ENCODE data around the gene C4orf17.
"Not testable (repeated sequence)": the region's sequence is repeated elsewhere in the genome, so short reads cannot be mapped to it uniquely, and the experiment has no call there.

Gene C4orf17

DNA sequence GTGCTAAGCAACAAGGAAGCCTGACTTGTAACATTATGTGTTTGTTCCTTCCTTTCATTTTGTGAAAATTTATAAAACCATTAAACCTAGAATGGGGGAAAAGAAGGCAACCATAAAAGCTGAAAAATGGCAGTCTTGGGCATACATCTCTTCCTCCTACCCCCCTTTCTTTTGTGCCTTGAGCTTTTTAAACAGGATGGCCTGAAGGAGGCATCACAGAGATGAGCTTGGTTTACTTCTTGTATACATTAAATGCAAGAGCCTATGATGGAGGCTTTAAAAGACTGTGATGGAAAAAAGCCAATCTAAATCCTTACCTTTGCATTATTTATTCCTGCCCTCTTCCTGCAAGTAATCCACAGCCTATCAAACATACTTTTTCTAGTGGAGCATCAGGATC, 39.5 kb upstream of the C4orf17 start:
- ChIA-PET CTCF (interaction anchor here (0.6 to 2.0 kb wide), 2 partner anchors 8 to 414 kb away, joined by 4 to 11 read pairs; no protein-coding TSS in a partner anchor), POLR2A (ENCODE audit: low non-redundant PET) (no interaction called here)
- TF ChIP-seq, protein P1, sequence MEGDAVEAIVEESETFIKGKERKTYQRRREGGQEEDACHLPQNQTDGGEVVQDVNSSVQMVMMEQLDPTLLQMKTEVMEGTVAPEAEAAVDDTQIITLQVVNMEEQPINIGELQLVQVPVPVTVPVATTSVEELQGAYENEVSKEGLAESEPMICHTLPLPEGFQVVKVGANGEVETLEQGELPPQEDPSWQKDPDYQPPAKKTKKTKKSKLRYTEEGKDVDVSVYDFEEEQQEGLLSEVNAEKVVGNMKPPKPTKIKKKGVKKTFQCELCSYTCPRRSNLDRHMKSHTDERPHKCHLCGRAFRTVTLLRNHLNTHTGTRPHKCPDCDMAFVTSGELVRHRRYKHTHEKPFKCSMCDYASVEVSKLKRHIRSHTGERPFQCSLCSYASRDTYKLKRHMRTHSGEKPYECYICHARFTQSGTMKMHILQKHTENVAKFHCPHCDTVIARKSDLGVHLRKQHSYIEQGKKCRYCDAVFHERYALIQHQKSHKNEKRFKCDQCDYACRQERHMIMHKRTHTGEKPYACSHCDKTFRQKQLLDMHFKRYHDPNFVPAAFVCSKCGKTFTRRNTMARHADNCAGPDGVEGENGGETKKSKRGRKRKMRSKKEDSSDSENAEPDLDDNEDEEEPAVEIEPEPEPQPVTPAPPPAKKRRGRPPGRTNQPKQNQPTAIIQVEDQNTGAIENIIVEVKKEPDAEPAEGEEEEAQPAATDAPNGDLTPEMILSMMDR (conservative IDR thresholded peaks at IDR 0.05; ENCODE audit: low read depth): no peak

DNA sequence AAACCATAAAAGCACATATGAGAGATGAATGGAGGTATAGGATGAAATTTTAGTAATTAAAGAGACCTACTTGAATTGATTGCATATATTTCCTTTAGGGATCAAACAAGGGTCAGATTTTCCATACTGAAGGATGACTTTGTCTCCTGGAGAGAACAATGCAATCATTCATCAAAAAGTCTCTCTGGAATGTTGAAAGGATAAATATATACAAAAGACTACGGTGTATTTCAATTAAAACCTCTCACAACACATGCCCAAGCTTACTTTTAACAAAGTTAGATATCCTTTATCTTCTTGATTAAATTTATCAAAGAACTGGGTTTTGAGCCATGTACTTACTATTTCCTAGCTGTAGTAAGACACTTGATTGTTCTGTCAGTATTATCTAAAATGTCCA, 38.9 kb upstream of the C4orf17 start:
- no peak overlapping the region for H3K27ac ChIP-seq
- POLR2A ChIA-PET (ENCODE audit: low non-redundant PET): no interaction called here
- DNase-seq (ENCODE audit: low spot score): no peak
- TF ChIP-seq, protein P1 (conservative IDR thresholded peaks at IDR 0.05; ENCODE audit: low read depth): no peak
- CTCF ChIA-PET: interaction anchor here (0.6 to 2.0 kb wide), 2 partner anchors 9 to 413 kb away, joined by 4 to 11 read pairs; no protein-coding TSS in a partner anchor

More for the DNA sequence above, 39.5 kb upstream of the C4orf17 start:
- DNase-seq (ENCODE audit: low spot score): no peak
- no peak overlapping the region for H3K27ac ChIP-seq

DNA sequence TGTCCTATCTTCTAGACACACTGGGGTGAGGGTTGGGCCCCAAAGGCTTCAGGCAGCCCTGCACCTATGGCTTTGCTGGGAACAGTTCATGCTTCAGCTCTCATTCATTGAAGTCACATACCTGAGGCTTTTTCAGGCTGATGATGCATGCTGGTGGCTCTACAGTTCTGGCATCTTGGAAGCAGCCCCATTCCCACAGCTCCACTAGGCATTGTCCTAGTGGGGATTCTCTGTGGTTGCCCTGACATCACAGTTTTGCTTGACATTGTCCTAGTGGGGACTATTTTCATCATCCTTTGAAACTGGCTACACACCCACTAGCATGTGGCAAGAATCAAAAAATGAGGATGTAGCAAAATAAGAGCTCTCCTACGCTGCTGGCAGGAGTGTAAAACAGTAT, 37.7 kb upstream of the C4orf17 start:
- H3K27ac ChIP-seq: no peak overlapping the region
- ChIA-PET CTCF (no interaction called here), POLR2A (ENCODE audit: low non-redundant PET) (no interaction called here)
- TF ChIP-seq, protein P1 (conservative IDR thresholded peaks at IDR 0.05; ENCODE audit: low read depth): no peak
- no peak for DNase-seq (ENCODE audit: low spot score)

DNA sequence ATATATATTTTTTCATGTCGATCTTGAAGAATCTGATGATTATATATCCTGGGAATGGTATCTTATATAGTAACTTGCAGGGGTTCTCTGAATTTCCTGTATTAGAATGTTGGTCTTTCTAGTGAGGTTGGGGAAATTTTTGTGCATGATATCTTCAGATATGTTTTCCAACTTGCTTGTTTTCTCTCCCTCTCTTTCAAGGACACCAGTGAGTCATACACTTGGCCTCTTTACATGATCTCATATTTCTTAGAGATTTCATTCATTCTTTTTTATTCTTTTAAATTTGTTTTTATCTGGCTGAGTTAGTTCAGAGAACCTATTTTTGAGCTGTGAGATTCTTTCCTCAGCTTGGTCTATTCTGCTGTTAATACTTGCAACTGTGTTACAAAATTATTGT, 27.2 kb upstream of the C4orf17 start:
- TF ChIP-seq, protein P1 (conservative IDR thresholded peaks at IDR 0.05; ENCODE audit: low read depth): no peak
- no peak for DNase-seq (ENCODE audit: low spot score)
- ChIA-PET CTCF (no interaction called here), POLR2A (ENCODE audit: low non-redundant PET) (no interaction called here)
- no peak overlapping the region for H3K27ac ChIP-seq

DNA sequence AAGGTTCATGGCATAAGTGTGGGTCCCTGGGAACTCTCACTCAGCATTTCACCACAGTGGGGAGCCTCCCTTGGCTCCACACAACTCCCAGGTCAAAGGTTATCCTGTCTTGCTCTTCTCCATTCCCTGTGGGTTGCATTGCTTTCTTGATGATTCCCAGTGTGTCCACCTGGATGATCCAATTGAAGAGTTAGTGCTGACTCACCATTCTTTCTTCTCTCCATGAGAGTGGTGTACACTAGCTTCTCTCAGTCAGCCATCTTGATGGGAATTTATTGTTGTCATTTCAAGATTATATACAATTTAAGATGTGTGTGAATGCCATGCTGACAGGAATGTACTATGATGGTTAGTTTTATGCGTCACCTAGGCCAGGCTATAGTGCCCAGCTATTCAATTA, 25.6 kb upstream of the C4orf17 start:
- no peak overlapping the region for H3K27ac ChIP-seq
- no peak for DNase-seq (ENCODE audit: low spot score)
- TF ChIP-seq, protein P1 (conservative IDR thresholded peaks at IDR 0.05; ENCODE audit: low read depth): no peak
- CTCF ChIA-PET: interaction anchor here (0.6 kb wide), 1 partner anchor 739 kb away, joined by 3 read pairs; no protein-coding TSS in a partner anchor
- POLR2A ChIA-PET (ENCODE audit: low non-redundant PET): no interaction called here

DNA sequence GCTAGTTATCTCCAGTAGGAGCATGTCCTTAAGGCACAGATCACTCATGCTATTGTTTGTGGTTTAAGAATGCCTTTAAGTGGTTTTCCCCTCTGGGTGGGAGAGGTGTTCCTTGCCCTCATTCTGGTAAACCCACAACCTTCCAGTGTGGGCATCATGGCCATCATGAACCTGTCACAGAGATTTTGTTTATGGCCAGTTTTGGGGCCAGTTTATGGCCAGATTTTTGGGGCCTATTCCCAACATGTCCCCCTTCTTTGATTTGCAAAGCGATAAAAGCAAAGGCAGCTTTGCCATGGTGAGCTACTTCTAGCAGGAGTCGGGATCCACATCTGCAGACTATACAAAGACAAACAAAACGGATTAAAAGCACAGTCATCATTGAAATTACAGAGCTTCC, 24.2 kb upstream of the C4orf17 start:
- POLR2A ChIA-PET (ENCODE audit: low non-redundant PET): not testable (repeated sequence)

DNA sequence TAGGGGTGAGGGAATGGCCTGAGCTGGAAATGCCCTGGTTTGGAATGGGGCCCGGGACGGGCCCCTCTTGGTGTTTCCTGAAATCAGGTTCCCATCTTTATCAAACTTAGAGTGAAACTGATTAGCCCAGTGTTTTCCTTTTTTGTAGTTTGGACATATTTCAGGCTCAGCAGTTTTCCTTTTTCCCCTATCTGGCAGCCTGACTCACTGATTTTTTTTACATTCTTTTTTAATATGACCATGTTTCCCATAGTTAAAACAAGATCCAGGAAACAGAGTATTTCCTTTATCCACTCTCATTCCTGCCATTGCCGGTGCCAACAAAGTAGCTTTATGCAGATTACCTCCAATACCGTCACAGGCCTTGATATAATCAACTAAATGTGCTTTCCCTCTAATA, 20.5 kb upstream of the C4orf17 start:
- POLR2A ChIA-PET (ENCODE audit: low non-redundant PET): no interaction called here
- no peak overlapping the region for H3K27ac ChIP-seq
- CTCF ChIA-PET: no interaction called here
- no peak for DNase-seq (ENCODE audit: low spot score)
- TF ChIP-seq, protein P1 (conservative IDR thresholded peaks at IDR 0.05; ENCODE audit: low read depth): no peak

More for the DNA sequence above, 24.2 kb upstream of the C4orf17 start:
- H3K27ac ChIP-seq; CTCF ChIA-PET; DNase-seq (ENCODE audit: low spot score): not testable (repeated sequence)

Measured in RWPE1 (cell line).